Lower lobe of right lung (tissue), 2 donors: ENCODE data around the gene C17orf100. TPM values are rescaled to one million over a fixed set of nuclear protein-coding genes. Genes with fewer than 3 reads are reported as not detected.
"Not testable (repeated sequence)": the region's sequence is repeated elsewhere in the genome, so short reads cannot be mapped to it uniquely, and the experiment has no call there.

Source experiments
- ATAC-seq, 2 donors: fragments of 200-7000 bp; cut with Tn5 transposase; one replicate each; pipeline ENCODE4 v1.9.1; 2020 to 2022; ENCODE audit warnings: mild to moderate bottlenecking in 2 of 2, moderate library complexity in 2 of 2
- DNase-seq: peaks from one replicate; pipeline ENCODE4 v3.0.0-alpha.2; 2020
- H3K27ac ChIP-seq: fragments of 200-600 bp; one replicate; pipeline ENCODE4 v1.8.0; 2022
- H3K27me3 ChIP-seq: fragments of 200-600 bp; one replicate; pipeline ENCODE4 v1.8.0; 2022; ENCODE audit warnings: low read depth
- H3K36me3 ChIP-seq: fragments of 200-600 bp; one replicate; pipeline ENCODE4 v1.8.0; 2022; ENCODE audit warnings: mild to moderate bottlenecking
- H3K4me1 ChIP-seq: fragments of 200-600 bp; one replicate; pipeline ENCODE4 v1.8.0; 2022
- H3K4me3 ChIP-seq: fragments of 200-600 bp; one replicate; pipeline ENCODE4 v1.8.0; 2022; ENCODE audit warnings: mild to moderate bottlenecking
- H3K9me3 ChIP-seq: fragments of 200-600 bp; one replicate; pipeline ENCODE4 v1.8.0; 2022
- CTCF ChIP-seq: fragments of 200-600 bp; IDR thresholded peaks from one replicate; pipeline ENCODE4 v1.8.0; 2022; ENCODE audit warnings: antibody characterized with exemption, mild to moderate bottlenecking
- intact Hi-C: fragments of 100-400 bp; cut with DNase I; formaldehyde crosslinking; loops from one replicate; pipeline ENCODE4 v1.11.0; 2022
- total RNA-seq: library from RNA; stranded (reverse); fragmentation: NEBNext Ultra II Directional; extraction: Animal tissue kit (Norgen Biotek cat#: 25700); gene quantifications from one replicate; pipeline ENCODE4 v1.2.1, GENCODE V29; 2021
- donor health status: DM: no; HTN: yes; CAD: no; lungs with severe emphysema.

Gene C17orf100
- total RNA-seq, 1 donor from 2014 or later: 1.9 TPM

- no peak overlapping the region for H3K4me3 ChIP-seq
- no peak overlapping the region for H3K27ac ChIP-seq
- no peaks in the 10 kb centered on the region for H3K36me3 ChIP-seq
- intact Hi-C loops: no loop called here
- DNase-seq (no peak), ATAC-seq (no peak)
- H3K4me1 ChIP-seq: no peaks in the 10 kb centered on the region
- peaks cover 20% of the 10 kb centered on the region for H3K27me3 ChIP-seq
- TF ChIP-seq CTCF: no peak
- no peaks in the 10 kb centered on the region for H3K9me3 ChIP-seq
Observed at GRCh38 chr17:6688944-6689343, 37.4 kb downstream of the C17orf100 start.

- H3K27ac ChIP-seq: no peak overlapping the region
- no peak overlapping the region for H3K4me3 ChIP-seq
- intact Hi-C loops: no loop called here
- ATAC-seq (no peak), DNase-seq (no peak)
- no peaks in the 10 kb centered on the region for H3K36me3 ChIP-seq
- H3K4me1 ChIP-seq: no peaks in the 10 kb centered on the region
- no peaks in the 10 kb centered on the region for H3K9me3 ChIP-seq
- TF ChIP-seq CTCF: no peak
- H3K27me3 ChIP-seq: peaks cover 22% of the 10 kb centered on the region
Observed at GRCh38 chr17:6690641-6691040, 39.1 kb downstream of the C17orf100 start.

- Histone ChIP-seq H3K9me3 (no peaks in the 10 kb centered on the region), H3K36me3 (no peaks in the 10 kb centered on the region), H3K4me3 (no peak overlapping the region), H3K27me3 (peaks cover 22% of the 10 kb centered on the region), H3K27ac (no peak overlapping the region), H3K4me1 (no peaks in the 10 kb centered on the region)
- intact Hi-C loops: no loop called here
- TF ChIP-seq CTCF: no peak
- no peak for DNase-seq
- ATAC-seq: no peak
Observed at GRCh38 chr17:6691546-6691945, 40.0 kb downstream of the C17orf100 start.

GRCh38 chr17:6691958-6692357, 40.4 kb downstream of the C17orf100 start:
- DNase-seq, ATAC-seq, H3K4me1 ChIP-seq, H3K9me3 ChIP-seq, H3K27ac ChIP-seq, intact Hi-C loops, H3K4me3 ChIP-seq, H3K36me3 ChIP-seq: not testable (repeated sequence)
- H3K27me3 ChIP-seq: peaks cover 22% of the 10 kb centered on the region

- Histone ChIP-seq H3K4me3 (no peak overlapping the region), H3K27me3 (peaks cover 13% of the 10 kb centered on the region), H3K27ac (no peak overlapping the region), H3K36me3 (no peaks in the 10 kb centered on the region), H3K4me1 (no peaks in the 10 kb centered on the region), H3K9me3 (no peaks in the 10 kb centered on the region)
- no peak for ATAC-seq
- no peak for TF ChIP-seq CTCF
- intact Hi-C loops: no loop called here
- DNase-seq: no peak
Observed at GRCh38 chr17:6695051-6695450, 43.5 kb downstream of the C17orf100 start.

- H3K4me3 ChIP-seq: no peak overlapping the region
- peaks cover 13% of the 10 kb centered on the region for H3K27me3 ChIP-seq
- DNase-seq: no peak
- ATAC-seq: no peak
- H3K4me1 ChIP-seq: no peaks in the 10 kb centered on the region
- no peak for TF ChIP-seq CTCF
- no peaks in the 10 kb centered on the region for H3K9me3 ChIP-seq
- H3K27ac ChIP-seq: no peak overlapping the region
- intact Hi-C loops: no loop called here
- no peaks in the 10 kb centered on the region for H3K36me3 ChIP-seq
Observed at GRCh38 chr17:6695565-6695964, 44.0 kb downstream of the C17orf100 start.
